GM12801 (cell line): ENCODE results near the gene ZC3H14.

ENCODE experiments used
- TF ChIP-seq, protein P1 (sequence below): IDR thresholded peaks from one replicate; pipeline ENCODE4 v1.5.1; 2011; ENCODE audit warnings: control low read depth; ENCODE audit not compliant: insufficient read length; ENCODE audit errors: extremely low read depth

The ZC3H14 gene, protein sequence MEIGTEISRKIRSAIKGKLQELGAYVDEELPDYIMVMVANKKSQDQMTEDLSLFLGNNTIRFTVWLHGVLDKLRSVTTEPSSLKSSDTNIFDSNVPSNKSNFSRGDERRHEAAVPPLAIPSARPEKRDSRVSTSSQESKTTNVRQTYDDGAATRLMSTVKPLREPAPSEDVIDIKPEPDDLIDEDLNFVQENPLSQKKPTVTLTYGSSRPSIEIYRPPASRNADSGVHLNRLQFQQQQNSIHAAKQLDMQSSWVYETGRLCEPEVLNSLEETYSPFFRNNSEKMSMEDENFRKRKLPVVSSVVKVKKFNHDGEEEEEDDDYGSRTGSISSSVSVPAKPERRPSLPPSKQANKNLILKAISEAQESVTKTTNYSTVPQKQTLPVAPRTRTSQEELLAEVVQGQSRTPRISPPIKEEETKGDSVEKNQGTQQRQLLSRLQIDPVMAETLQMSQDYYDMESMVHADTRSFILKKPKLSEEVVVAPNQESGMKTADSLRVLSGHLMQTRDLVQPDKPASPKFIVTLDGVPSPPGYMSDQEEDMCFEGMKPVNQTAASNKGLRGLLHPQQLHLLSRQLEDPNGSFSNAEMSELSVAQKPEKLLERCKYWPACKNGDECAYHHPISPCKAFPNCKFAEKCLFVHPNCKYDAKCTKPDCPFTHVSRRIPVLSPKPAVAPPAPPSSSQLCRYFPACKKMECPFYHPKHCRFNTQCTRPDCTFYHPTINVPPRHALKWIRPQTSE

DNA sequence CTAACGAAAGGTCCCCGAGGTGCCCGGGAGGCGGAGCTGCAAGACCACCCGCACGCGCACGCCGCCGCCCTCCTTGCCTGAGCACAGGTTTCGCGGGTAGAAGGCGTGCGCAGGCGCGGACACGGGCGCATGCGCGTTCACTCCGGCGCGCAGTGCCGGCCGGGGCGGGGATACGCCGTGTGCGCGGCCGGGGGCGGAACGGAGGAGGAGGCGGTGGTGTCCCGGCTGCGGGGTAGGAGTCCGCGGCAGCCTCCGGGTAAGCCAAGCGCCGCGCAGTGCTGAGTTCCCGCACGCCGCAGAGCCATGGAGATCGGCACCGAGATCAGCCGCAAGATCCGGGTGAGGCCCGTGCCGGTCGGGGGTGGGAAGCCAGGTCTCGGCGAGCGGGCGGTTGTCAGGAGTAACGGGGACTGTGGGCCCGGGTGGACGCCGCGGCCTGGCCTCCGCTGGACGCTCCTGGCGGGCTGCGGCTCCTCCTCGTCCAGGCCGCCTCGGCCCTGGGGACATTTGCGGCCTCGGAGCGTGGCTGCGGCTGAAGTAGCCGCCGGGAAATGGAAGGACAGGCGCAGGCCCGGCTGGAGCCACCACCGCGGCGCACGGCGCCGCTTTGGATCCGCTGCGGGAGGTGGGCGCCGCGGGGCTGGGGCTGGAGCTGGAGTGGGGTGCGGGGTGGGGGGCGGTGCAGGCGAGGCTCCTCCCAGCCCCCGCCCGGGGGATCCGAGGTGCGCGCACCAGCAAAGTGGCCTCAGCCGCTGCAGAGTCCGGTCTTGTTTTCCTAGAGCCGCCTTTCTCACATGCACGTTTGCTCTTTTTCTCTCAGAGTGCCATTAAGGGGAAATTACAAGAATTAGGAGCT, at the start of gene ZC3H14:
Gene ZC3H14 (plus strand): TSS at position 207 of the 856 bp plus-strand sequence. CDS start 97 bp downstream, at position 304.
- TF ChIP-seq, protein P1, sequence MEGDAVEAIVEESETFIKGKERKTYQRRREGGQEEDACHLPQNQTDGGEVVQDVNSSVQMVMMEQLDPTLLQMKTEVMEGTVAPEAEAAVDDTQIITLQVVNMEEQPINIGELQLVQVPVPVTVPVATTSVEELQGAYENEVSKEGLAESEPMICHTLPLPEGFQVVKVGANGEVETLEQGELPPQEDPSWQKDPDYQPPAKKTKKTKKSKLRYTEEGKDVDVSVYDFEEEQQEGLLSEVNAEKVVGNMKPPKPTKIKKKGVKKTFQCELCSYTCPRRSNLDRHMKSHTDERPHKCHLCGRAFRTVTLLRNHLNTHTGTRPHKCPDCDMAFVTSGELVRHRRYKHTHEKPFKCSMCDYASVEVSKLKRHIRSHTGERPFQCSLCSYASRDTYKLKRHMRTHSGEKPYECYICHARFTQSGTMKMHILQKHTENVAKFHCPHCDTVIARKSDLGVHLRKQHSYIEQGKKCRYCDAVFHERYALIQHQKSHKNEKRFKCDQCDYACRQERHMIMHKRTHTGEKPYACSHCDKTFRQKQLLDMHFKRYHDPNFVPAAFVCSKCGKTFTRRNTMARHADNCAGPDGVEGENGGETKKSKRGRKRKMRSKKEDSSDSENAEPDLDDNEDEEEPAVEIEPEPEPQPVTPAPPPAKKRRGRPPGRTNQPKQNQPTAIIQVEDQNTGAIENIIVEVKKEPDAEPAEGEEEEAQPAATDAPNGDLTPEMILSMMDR = no peak

DNA sequence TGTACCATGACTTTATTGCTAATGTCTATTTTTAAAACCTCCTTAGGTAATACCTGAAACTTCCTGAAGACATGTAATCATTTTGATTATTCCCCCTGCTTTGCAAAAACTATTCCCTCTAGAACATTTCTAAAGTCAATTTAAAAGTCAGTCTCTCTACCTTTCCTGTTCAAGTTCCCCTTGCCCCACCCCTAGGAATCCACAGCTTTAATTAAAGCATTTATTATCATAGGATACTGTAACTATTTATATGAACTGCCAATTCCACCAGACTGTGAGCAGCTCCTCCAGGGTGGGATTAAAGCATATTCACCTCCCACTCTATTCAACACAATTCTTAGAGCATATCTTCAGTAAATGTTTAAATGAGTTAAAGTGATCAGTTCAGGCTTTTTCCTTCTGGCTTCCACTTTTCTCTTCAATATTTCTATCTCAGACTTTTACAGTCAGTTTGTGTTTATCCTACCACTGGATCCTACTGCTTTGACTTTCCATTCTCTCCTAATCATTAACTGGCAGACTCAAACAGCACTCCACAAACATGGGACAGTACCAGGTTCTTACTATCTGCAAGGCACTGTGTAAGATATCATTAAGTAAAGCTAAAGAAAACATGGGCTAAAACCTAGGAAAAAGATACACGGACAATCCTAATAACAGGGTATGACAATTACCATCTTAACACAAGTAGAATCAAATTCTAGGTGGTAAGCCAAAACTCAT, 47.2 kb upstream of the ZC3H14 start:
- TF ChIP-seq, protein P1 = no peak

DNA sequence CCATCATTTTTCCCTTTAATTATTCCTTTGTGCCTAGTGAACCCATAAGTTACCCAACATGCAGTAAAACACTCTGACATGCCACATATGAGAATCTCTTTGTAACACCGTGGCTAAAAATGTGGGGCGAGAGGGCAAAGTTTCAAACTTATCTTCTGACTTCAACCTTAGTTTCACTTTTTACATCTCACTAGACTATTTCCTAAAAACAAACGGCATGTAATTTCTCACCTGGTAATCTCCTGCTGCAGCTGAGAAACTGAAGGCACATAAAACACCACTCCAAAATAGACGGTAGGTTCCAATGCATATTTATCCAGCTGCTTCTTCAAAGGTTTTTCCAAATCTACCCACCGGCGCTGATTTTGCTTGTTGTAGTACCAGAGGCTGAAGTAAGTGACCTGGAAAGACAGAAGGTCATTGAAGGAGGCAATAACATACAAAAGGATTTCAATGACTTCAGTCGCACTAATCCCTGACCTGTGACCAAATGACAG, 45.9 kb upstream of the ZC3H14 start:
- TF ChIP-seq, protein P1 = no peak

DNA sequence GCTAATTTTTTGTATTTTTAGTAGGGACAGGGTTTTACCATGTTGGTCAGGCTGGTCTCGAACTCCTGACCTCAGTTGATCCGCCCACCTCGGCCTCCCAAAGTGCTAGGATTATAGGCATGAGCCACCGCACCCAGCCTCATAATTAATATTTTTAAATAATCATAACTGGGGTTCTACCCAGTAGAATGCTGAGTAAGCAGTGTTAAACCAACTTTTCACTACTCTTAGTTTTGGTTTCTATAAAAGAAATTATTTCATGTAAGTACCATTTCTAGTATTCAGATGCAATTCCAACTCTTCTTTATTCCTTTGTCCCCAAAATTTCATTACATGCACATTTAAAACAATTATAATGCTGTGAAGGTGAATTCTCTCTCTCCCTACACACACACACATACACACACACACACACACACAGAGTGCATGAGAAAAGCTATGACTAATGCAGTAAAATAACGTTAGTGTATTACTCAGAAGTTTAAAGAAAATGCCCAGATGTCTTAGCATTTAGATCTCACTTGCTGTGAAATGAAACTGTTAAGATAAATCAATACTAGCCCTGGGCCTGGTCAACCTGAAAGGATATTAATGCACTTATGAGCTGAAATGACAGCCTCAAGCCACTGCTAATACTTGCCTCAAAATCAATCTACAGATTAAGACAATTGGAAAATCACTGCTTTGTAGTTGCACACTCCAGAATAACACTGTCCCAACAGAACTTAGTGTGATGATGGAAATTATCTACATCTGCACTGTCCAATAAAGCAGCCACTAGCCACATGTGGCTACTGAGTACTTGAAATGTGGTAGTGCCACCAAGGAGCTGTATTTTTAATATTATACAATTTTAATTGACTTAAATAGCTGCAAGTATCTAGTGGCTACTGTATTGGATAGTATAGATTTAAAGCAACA, 44.0 kb upstream of the ZC3H14 start:
- TF ChIP-seq, protein P1 = no peak

DNA sequence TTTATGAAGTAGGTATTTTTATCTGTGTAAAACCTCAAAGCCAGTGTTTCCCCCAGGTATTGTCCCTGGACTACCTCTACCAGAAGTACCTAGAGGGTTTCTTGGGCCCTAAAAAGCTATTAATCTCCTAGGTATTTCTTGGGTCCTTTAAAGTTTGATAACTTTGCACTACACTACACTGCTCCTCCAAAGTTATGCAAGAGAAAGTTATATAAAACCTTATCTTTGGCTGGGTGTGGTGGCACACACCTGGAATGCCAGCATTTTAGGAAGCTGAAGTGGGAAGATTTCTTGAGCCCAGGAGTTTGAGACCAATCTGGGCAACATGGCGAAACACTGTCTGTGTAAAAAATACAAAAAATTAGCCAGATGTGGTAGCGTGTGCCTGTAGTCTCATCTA, 42.9 kb upstream of the ZC3H14 start:
- TF ChIP-seq, protein P1 = no peak

DNA sequence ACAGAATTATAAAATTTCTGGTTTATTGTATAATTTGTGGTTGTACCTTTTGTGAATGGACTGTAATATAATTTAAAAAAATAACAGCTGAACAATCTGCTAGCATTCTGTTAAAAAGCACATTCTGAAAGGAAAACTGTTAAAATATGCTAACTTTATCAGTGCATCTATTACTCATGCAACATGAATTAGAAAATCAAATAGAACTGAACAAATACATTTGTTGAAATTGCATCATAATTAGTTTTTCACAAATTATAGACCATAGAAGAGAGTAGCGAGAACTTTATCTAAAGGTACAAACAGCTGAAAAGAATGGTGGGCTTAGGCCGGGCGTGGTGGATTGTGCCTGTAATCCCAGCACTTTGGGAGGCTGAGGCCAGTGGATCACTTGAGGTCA, 41.0 kb upstream of the ZC3H14 start:
- TF ChIP-seq, protein P1 = no peak
